HepG2 (cell line): ENCODE data around the gene CES2. TPM values are rescaled to one million over a fixed set of nuclear protein-coding genes. Genes with fewer than 3 reads are reported as not detected.

Source experiments
- FLYWCH1 ChIP-seq: sonication (generic); formaldehyde crosslinking; IDR thresholded peaks from 2 replicates; pipeline ENCODE4 v1.8.1; 2023; ENCODE audit warnings: mild to moderate bottlenecking, missing genetic modification reagents
- FOSL2 ChIP-seq: sonication (generic); formaldehyde crosslinking; IDR thresholded peaks from 2 replicates; pipeline ENCODE4 v1.4.0; 2020; ENCODE audit warnings: missing genetic modification reagents
- FOXC1 ChIP-seq: sonication (generic); formaldehyde crosslinking; IDR thresholded peaks from 2 replicates; pipeline ENCODE4 v1.8.0; 2022; ENCODE audit warnings: mild to moderate bottlenecking, missing genetic modification reagents, borderline replicate concordance
- HNF4A ChIP-seq: sonication (generic); formaldehyde crosslinking; IDR thresholded peaks from 2 replicates; pipeline ENCODE4 v1.4.0; 2020; ENCODE audit warnings: missing genetic modification reagents
- KDM5B ChIP-seq: sonication (generic); formaldehyde crosslinking; IDR thresholded peaks from 2 replicates; pipeline ENCODE4 v1.4.0; 2020; ENCODE audit warnings: missing genetic modification reagents, mild to moderate bottlenecking, borderline replicate concordance
- MTF1 ChIP-seq: sonication (generic); formaldehyde crosslinking; IDR thresholded peaks from 2 replicates; pipeline ENCODE4 v1.5.0; 2020; ENCODE audit warnings: missing genetic modification reagents
- NR2F1 ChIP-seq, 2 experiments: fragments of 450-650 bp in 1 of 2; formaldehyde crosslinking in 1 of 2; IDR thresholded peaks; 2 replicates each; pipeline versions ENCODE4 v1.5.0 to v1.6.1; 2016 to 2020; ENCODE audit warnings: mild to moderate bottlenecking in 1 of 2, missing compliant biosample characterization in 1 of 2, missing genetic modification reagents in 1 of 2, moderate library complexity in 1 of 2
- RFX3 ChIP-seq: IDR thresholded peaks from 2 replicates; pipeline ENCODE4 v1.6.1; 2016; ENCODE audit warnings: missing biosample characterization, missing genetic modification reagents
- SOX13 ChIP-seq, 3 experiments: fragments of 450-650 bp in 1 of 3; sonication (generic) in 1 of 3; formaldehyde crosslinking in 1 of 3; IDR thresholded peaks in 2 of 3; conservative IDR thresholded peaks in 1 of 3; 2 replicates each; pipeline versions ENCODE4 v1.5.0 to v1.6.1; 2016 to 2020; ENCODE audit warnings: antibody characterized with exemption in 1 of 3, mild to moderate bottlenecking in 1 of 3, missing compliant biosample characterization in 1 of 3, missing genetic modification reagents in 1 of 3, moderate library complexity in 1 of 3
- YEATS4 ChIP-seq: sonication (generic); formaldehyde crosslinking; IDR thresholded peaks from 2 replicates; pipeline ENCODE4 v1.4.0; 2020; ENCODE audit warnings: missing genetic modification reagents, borderline replicate concordance
- ZBTB42 ChIP-seq: sonication (generic); formaldehyde crosslinking; IDR thresholded peaks from 2 replicates; pipeline ENCODE4 v1.5.0; 2020; ENCODE audit warnings: mild to moderate bottlenecking, missing genetic modification reagents
- ZMYM4 ChIP-seq: sonication (generic); formaldehyde crosslinking; IDR thresholded peaks from 2 replicates; pipeline ENCODE4 v1.8.1; 2023; ENCODE audit warnings: mild to moderate bottlenecking, missing genetic modification reagents
- ZNF44 ChIP-seq: sonication (generic); formaldehyde crosslinking; IDR thresholded peaks from 2 replicates; pipeline ENCODE4 v1.5.1; 2020; ENCODE audit warnings: mild to moderate bottlenecking, missing genetic modification reagents
- ZNF605 ChIP-seq: sonication (generic); formaldehyde crosslinking; IDR thresholded peaks from 2 replicates; pipeline ENCODE4 v1.8.0; 2022; ENCODE audit warnings: mild to moderate bottlenecking, missing genetic modification reagents
- polyA plus RNA-seq, 8 experiments: library from polyadenylated mRNA; depleted of rRNA in 3 of 8; stranded (reverse) in 7 of 8; unstranded in 1 of 8; fragments of >200 nt; fragmentation: Illumina TruSeq in 4 of 8; extraction: Trizol in 4 of 8; gene quantifications; 2 replicates each; pipeline versions ENCODE4 v1.2.1 to v1.2.3, GENCODE V29; 2011 to 2016; ENCODE audit warnings: low read depth in 4 of 8, missing spikeins in 1 of 8, mixed read lengths in 1 of 8; ENCODE audit not compliant: insufficient read depth in 1 of 8
- total RNA-seq, 5 experiments: library from RNA; depleted of rRNA; stranded (reverse); fragments of >200 nt; fragmentation: Illumina TruSeq; extraction: Trizol; gene quantifications; 2 replicates each; pipeline ENCODE4 v1.2.3, GENCODE V29; 2016; ENCODE audit warnings: low read depth in 1 of 5
- TF ChIP-seq, protein P1 (sequence below): sonication (generic); formaldehyde crosslinking; IDR thresholded peaks from 2 replicates; pipeline ENCODE4 v1.8.0; 2022; ENCODE audit warnings: missing genetic modification reagents, mild to moderate bottlenecking, moderate library complexity, borderline replicate concordance
- TF ChIP-seq, protein P2 (sequence below): IDR thresholded peaks from 2 replicates; pipeline ENCODE4 v1.6.1; 2018; ENCODE audit warnings: missing genetic modification reagents, mild to moderate bottlenecking, missing compliant biosample characterization
- TF ChIP-seq, protein P3 (sequence below): sonication (generic); formaldehyde crosslinking; IDR thresholded peaks from 2 replicates; pipeline ENCODE4 v1.5.0; 2020; ENCODE audit warnings: mild to moderate bottlenecking, low read depth, missing genetic modification reagents, borderline replicate concordance
- TF ChIP-seq, protein P4 (sequence below): sonication (generic); formaldehyde crosslinking; IDR thresholded peaks from 2 replicates; pipeline ENCODE4 v1.5.0; 2020; ENCODE audit warnings: mild to moderate bottlenecking, missing genetic modification reagents
- TF ChIP-seq, protein P5 (sequence below): sonication (generic); formaldehyde crosslinking; IDR thresholded peaks from 2 replicates; pipeline ENCODE4 v1.5.1; 2020; ENCODE audit warnings: missing genetic modification reagents, mild to moderate bottlenecking, borderline replicate concordance

CES2 gene
- total and polyA plus RNA-seq, 2 of the 13 experiments (the other 11 are each of a cell fraction or from before 2014, with no cell fraction given), result 50.6 to 63.8 TPM

DNA sequence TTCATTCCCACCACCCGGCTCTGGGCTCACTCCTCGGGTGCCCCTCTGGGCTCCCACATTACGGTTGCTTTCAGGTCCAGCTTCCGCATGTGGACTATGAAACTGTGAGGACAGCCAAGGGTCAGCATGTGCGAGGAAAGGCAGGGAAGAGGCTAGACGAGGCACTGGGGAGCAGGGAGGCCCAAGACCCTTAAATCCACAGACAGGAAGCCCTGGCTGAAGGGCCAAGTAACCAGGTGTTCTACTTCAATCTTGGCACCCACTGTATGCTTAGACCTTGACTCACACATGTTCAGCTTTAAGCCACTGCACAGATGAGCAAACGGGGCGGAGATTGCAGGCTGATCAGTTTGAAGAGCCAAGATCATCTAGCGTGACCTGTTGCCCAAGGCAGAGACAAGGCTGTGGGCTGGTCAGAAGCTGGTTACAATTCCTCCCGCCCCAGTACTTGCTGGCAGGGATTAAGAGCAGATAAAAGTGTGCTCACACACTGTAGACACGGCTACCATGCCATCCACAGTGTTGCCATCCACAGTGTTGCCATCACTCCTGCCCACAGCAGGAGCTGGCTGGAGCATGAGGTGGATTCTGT lies 53.0 kb downstream of the CES2 start, which contains the start of gene CES4A (continued):
- TF ChIP-seq, protein P1, sequence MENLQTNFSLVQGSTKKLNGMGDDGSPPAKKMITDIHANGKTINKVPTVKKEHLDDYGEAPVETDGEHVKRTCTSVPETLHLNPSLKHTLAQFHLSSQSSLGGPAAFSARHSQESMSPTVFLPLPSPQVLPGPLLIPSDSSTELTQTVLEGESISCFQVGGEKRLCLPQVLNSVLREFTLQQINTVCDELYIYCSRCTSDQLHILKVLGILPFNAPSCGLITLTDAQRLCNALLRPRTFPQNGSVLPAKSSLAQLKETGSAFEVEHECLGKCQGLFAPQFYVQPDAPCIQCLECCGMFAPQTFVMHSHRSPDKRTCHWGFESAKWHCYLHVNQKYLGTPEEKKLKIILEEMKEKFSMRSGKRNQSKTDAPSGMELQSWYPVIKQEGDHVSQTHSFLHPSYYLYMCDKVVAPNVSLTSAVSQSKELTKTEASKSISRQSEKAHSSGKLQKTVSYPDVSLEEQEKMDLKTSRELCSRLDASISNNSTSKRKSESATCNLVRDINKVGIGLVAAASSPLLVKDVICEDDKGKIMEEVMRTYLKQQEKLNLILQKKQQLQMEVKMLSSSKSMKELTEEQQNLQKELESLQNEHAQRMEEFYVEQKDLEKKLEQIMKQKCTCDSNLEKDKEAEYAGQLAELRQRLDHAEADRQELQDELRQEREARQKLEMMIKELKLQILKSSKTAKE, result no peak
- TF ChIP-seq, protein P2, sequence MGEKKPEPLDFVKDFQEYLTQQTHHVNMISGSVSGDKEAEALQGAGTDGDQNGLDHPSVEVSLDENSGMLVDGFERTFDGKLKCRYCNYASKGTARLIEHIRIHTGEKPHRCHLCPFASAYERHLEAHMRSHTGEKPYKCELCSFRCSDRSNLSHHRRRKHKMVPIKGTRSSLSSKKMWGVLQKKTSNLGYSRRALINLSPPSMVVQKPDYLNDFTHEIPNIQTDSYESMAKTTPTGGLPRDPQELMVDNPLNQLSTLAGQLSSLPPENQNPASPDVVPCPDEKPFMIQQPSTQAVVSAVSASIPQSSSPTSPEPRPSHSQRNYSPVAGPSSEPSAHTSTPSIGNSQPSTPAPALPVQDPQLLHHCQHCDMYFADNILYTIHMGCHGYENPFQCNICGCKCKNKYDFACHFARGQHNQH, result no peak
- TF ChIP-seq HNF4A (CRISPR knock-in tag) (peak; percentile 62), FLYWCH1 (no peak), ZNF605 (CRISPR knock-in tag) (peak; percentile 55; the same call in 1 of the 2 replicates), NR2F1 (CRISPR knock-in tag; IDR thresholded peaks at IDR 0.05) (peak in 1 of 2 experiments; percentile 64; a peak in 1 of 4 replicates), ZBTB42 (CRISPR knock-in tag) (peak; percentile 41; the same call in 1 of the 2 replicates), ZNF44 (0 out of 2 replicates have a peak, but pooled peaks have one; percentile 61), ZMYM4 (CRISPR knock-in tag) (peak; percentile 15; the same call in 1 of the 2 replicates), KDM5B (CRISPR knock-in tag) (peak; percentile 87; the same call in 1 of the 2 replicates), MTF1 (CRISPR knock-in tag) (no peak), YEATS4 (CRISPR knock-in tag) (0 out of 2 replicates have a peak, but pooled peaks have one; percentile 22), SOX13 (IDR thresholded peaks at IDR 0.05) (no peak), SOX13 (CRISPR knock-in tag; conservative IDR thresholded peaks at IDR 0.05 in 1 of 2, IDR thresholded peaks at IDR 0.05 in 1 of 2) (peak in 1 of 2 experiments; percentile 13; a peak in 1 of 4 replicates), FOXC1 (CRISPR knock-in tag) (peak; percentile 87), FOSL2 (CRISPR knock-in tag) (peak; percentile 42), RFX3 (no peak)
- TF ChIP-seq, protein P3, sequence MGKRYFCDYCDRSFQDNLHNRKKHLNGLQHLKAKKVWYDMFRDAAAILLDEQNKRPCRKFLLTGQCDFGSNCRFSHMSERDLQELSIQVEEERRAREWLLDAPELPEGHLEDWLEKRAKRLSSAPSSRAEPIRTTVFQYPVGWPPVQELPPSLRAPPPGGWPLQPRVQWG (CRISPR knock-in tag), result no peak
- TF ChIP-seq, protein P4, sequence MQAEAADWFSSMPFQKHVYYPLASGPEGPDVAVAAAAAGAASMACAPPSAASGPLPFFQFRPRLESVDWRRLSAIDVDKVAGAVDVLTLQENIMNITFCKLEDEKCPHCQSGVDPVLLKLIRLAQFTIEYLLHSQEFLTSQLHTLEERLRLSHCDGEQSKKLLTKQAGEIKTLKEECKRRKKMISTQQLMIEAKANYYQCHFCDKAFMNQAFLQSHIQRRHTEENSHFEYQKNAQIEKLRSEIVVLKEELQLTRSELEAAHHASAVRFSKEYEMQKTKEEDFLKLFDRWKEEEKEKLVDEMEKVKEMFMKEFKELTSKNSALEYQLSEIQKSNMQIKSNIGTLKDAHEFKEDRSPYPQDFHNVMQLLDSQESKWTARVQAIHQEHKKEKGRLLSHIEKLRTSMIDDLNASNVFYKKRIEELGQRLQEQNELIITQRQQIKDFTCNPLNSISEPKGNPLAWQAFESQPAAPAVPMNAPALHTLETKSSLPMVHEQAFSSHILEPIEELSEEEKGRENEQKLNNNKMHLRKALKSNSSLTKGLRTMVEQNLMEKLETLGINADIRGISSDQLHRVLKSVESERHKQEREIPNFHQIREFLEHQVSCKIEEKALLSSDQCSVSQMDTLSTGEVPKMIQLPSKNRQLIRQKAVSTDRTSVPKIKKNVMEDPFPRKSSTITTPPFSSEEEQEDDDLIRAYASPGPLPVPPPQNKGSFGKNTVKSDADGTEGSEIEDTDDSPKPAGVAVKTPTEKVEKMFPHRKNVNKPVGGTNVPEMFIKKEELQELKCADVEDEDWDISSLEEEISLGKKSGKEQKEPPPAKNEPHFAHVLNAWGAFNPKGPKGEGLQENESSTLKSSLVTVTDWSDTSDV (CRISPR knock-in tag), result no peak
- TF ChIP-seq, protein P5, sequence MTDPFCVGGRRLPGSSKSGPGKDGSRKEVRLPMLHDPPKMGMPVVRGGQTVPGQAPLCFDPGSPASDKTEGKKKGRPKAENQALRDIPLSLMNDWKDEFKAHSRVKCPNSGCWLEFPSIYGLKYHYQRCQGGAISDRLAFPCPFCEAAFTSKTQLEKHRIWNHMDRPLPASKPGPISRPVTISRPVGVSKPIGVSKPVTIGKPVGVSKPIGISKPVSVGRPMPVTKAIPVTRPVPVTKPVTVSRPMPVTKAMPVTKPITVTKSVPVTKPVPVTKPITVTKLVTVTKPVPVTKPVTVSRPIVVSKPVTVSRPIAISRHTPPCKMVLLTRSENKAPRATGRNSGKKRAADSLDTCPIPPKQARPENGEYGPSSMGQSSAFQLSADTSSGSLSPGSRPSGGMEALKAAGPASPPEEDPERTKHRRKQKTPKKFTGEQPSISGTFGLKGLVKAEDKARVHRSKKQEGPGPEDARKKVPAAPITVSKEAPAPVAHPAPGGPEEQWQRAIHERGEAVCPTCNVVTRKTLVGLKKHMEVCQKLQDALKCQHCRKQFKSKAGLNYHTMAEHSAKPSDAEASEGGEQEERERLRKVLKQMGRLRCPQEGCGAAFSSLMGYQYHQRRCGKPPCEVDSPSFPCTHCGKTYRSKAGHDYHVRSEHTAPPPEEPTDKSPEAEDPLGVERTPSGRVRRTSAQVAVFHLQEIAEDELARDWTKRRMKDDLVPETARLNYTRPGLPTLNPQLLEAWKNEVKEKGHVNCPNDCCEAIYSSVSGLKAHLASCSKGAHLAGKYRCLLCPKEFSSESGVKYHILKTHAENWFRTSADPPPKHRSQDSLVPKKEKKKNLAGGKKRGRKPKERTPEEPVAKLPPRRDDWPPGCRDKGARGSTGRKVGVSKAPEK (CRISPR knock-in tag), result 0 out of 2 replicates have a peak, but pooled peaks have one; percentile 82
